Measurements from ENCODE around the gene HOXA5.

DNA sequence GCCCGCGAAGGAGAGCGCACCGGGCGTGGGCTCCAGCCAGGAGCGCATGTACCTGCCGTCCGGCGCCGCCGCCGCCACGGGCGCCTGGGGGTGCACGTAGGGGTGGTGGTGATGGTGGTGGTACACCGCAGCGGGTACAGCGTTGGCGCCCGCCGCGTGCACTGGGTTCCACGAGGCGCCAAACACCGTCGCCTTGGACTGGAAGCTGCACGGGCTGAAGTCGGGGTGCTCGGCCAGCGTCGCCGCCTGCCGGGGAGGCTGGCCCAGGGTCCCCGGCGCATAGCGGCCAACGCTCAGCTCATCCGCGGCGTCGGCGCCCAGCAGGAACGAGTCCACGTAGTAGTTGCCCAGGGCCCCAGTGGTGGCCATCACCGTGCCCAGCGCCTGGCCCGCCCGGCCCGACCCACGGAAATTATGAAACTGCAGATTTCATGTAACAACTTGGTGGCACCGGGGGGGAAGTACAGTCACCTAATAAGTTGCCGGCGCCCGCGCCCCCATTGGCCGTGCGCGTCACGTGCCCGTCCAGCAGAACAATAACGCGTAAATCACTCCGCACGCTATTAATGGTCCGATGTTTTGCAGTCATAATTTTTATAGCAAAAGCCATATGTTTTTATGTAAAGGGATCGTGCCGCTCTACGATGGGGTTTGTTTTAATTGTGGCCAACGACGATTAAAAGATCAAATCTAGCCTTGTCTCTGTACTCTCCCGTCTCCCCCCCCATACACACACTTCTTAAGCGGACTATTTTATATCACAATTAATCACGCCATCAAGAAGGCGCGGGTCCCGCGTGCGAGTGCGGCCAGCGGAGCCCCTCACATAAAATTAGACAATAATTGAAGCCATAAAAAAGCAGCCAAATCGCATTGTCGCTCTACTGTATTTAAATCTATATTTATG, 21.9 kb upstream of the HOXA5 start, which contains the start of gene HOXA9:
- TF ChIP-seq POLR2A (IDR thresholded peaks at IDR 0.05; ENCODE audit: low read length) (no peak), GATA1 (IDR thresholded peaks at IDR 0.05; ENCODE audit: low read depth, low read length) (no peak)

Data from erythroblast (primary cell).